NCI-H1092 (cell line): ENCODE results near the gene NPIPB2.
"Not testable (repeated sequence)": the region's sequence is repeated elsewhere in the genome, so short reads cannot be mapped to it uniquely, and the experiment has no call there.

Experiments
- DNase-seq: peaks from one replicate; lab custom pipeline; 2025; lab: John Stamatoyannopoulos, UW

The NPIPB2 gene

DNA sequence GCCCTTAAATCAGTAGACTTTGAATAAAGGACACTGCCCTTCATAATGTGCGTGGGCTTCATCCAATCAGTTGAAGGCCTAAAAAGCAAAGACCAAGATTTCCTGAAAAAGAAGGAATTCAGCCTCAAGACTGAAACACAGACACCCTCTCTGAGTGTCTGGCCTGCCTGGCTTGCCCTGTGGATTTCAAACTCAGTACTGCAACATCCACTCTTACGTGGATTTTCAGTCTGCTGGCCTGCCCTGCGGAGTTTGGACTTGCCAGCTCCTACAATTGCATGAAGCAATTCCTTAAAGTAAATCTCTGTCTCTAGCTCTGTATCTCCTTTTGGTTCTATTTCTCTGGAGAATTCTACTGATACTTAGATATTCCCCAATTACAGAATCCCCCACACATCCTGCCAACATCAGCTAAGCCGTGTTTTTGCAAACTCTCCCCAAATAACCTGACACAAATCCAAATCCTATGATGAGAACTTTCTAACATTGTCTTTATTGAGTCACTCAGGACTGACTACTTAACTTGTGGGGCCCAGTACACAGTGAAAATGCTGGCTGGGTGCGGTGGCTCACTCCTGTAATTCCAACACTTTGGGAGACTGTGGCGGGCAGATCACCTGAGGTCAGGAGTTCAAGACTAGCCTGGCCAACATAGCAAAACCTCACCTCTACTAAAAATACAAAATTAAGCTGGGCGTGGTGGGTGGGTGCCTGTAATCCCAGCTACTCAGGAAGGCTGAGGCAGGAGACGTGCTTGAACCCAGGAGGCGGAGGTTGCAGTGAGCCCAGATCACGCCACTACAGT lies 15.9 kb upstream of the NPIPB2 start:
- no peak for DNase-seq

DNA sequence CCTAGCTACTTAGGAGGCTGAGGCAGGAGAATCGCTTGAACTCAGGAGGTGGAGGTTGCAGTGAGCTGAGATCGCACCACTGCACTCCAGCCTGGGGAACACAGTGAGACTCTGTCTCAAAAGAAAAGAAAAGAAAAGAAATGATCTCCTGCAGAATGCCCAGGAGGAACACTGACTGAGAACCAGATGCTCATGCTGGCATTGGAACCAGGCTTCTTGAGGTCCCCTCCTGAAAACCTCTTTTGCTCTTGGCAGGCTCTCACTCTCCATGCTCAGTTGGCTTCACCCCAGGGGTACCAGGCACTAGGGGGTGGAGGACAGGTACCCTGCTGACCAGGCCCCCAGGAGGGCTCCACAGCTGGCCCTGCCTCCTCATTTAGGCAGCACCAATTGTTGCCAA lies 14.7 kb upstream of the NPIPB2 start:
- DNase-seq, result no peak

DNA sequence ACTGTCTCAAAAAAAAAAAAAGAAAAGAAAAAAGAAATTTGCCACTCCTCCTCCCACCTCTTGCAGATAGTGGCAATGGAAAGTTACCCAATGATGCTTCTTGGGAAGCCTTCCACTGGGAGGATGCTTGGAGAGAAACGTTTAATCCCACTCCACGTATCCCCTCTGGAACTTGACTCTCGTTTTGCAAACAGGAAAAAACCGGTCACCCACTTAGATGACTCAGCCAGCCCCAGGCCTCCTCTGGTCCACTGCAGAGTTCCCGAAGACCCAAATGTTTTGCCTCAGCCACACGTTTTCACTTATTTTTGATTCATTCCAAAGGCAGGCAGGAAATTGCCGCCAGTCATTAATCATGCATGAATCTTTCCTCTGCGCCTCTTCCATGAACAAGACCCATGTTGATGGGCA lies 13.9 kb upstream of the NPIPB2 start:
- no peak for DNase-seq

DNA sequence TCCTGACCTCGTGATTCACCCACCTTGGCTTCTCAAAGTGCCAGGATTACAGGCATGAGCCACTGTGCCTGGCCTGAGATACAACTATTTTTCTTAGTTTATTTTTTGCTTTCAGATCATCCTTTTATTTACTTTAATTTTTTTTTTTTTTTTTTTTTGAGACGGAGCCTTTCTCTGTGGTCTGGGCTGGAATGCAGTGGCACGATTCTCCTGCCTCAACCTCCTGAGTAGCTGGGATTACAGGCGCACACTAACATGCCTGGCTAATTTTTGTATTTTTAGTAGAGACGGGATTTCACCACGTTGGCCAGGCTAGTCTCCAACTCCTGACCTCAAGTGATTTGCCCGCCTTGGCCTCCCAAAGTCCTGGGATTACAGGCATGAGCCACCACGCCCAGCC lies 11.7 kb upstream of the NPIPB2 start:
- DNase-seq, result not testable (repeated sequence)

DNA sequence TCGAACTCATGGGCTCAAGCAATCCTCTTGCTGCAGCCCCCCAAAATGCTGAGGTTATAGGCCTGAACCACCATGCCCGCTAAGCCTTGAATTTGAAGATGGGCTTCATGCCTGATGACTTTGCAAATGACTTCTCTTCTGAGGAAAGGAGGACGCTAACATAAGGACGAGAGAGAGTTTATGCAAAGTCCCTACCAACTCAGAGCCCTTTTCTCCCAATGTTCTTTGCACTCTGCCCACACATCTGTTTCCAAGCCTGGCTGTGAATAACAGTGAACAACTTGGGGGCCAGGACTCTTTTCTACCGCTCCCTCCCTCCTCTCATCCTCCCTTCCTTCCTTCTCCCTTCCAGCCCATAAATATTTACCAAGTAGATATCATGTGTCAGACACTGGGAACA lies 8.5 kb upstream of the NPIPB2 start:
- no peak for DNase-seq

DNA sequence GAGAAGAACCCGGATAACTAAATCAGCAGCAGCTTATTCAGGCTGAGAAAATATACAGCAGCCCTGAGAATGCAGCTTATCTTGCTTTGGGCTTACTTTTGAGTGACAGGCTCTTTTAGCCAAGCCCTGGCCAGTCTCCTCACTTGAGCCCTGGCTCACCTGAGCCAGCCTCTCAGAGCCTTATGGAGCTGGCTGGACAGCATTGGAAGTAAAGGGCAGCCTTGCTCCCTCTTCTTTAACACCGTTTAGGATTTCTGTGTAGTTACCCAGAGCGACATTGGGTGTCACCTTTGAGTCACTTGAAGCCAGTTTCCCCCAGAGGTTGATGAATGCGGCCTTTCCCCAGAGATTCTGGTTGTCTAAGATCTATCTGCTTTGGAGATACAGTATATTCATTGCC lies 7.7 kb upstream of the NPIPB2 start:
- DNase-seq, result peak; percentile 34

DNA sequence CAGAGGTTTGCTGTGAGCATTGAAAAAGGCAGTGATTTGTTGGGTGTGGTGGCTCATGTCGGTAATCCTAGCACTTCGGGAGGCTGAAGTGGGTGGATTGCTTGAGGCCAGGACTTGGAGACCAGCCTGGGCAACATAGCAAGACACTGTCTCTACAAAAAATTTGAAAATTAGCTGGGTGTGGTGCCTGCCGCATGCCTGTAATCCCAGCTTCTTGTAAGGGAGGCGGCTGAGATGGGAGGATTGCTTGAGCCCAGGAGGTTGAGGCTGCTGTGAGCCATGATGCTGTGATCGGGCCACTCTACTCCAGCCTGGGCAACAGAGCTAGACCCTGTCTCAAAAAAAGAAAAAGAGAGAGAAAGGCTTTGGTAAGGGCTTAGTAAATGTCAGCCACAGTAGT lies 7.0 kb upstream of the NPIPB2 start:
- no peak for DNase-seq

DNA sequence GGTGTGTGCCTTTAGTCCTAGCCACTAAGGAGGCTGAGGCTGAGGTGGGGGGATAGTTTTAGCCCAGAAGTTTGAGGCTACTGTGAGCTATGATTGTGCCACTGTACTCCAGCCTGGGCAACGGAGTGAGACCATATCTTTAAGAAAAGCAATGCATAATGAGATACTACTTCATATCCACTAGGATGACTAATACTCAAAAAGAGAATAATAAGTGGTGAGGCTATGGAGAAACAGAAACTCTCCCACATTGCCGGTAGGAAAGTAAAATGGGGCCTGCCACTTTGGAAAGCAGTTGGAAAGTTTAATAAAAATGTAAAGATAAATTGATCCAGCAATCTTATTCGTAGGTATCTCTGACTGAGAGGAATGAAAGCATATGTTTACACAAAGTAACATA lies 4.6 kb upstream of the NPIPB2 start:
- DNase-seq, result no peak

DNA sequence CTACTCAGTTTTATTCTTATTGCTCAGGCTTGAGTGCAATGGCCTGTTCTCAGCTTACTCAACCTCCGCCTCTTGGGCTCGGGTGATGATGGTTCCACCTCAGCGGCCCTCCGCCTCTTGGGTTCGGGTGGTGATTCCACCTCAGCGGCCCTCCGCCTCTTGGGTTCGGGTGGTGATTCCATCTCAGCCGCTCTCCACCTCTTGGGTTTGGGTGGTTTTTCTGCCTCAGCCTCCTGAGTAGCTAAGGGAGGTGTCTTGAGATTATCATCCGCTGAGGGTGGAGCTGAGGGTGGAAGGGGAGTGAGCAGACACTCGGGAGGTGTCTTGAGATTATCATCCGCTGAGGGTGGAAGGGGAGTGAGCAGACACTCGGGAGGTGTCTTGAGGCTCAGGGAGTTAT lies 14.5 kb downstream of the NPIPB2 start:
- DNase-seq, result not testable (repeated sequence)

DNA sequence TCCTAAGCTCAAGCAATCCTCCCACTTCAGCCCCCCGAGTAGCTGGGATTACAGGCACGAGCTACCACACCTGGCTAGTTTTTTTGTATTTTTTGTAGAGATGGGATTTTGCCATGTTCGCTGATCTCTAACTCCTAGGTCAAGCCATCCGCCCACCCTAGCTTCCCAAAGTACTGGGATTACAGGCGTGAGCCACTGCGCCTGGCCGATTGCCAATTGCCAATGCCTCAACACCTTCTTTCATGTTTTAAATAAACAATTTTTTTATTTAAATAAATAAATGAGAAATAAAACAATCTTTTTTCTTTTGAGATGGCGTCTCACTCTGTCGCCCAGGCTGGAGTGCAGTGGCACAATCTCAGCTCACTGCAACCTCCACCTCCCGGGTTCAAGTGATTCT lies 17.8 kb downstream of the NPIPB2 start:
- not testable (repeated sequence) for DNase-seq

DNA sequence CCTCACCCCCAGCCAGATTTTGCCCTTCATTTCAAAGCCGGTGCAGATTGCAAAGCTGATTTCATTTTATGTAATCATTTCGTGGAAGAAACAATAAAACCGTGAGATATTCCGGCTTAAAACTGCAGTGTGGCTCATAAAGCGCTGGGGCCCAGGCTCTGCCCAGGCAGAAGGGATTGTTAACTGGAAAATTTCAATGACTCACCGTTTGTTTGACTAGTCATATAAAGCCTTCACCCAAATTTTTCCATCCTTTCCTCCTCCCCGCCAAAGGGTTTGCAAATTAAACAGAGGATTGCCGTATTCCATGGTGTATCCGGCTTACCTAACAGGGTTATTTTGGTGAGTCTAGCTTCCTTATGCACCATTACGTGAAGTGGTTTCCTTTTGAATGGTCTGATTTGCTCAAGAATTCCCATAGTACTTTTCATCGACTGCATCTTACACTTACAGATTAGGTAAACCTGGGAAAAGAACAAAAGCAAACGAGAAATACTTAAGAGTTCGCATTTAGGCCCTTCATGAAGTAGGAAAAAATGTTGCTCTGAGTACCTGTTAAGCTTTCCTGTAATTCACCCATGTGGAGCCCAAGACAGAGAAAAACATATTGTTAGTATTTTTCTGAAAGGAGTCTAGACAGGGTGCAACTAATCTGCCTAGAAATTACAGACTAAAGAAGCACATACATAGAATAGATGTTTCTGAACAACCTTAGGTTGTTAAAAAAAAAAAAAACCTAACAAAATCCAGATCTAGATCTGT lies 25.1 kb downstream of the NPIPB2 start:
- DNase-seq, result no peak

DNA sequence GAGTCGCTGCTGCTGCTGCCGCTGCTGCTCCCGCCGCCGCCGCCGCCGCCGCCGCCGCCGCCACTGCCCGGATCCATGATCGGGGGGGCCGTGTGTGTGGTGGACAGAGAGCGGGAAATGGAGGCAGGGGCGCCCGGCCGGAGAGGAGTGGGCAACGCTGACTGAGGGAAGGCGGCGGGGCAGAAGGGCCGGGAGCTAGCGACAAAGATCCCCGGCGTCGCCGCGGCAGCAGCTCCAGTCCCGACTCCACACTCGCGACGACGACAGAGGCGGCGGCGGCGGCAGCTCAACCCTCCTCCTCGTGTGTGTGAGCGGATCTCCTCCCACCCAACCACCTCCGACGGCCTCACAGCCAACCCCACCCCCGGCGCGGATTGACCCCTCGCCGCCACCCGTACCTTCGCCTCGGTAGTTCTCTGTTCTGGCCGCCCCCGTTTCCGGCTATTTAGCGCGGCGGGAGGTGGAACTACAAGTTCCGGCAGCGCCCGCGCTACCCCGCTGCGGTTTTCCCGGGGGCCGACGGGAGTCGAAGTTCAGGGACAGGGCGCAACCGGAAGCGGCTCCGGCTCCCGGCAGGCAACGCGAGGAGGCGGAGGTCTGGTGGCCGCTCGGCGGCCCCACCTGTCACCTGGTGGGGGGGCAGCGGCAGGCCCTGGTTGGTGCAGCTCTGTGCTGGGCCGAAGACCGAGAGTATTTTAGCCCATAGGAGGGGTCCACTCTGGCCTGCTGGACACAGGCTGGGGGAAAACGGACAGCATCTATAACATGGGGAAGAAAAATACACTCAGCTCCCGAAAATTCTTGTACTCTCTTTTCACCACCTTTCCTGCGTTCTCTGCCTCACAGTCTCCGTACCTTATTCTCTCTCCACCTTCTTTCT lies 26.0 kb downstream of the NPIPB2 start, which contains the start of gene GSPT1:
Gene GSPT1, minus strand, starts transcription at position 313 of the 880 bp plus-strand sequence. Its CDS starts 236 bp downstream, at position 77.
- DNase-seq, result peak; percentile 98

DNA sequence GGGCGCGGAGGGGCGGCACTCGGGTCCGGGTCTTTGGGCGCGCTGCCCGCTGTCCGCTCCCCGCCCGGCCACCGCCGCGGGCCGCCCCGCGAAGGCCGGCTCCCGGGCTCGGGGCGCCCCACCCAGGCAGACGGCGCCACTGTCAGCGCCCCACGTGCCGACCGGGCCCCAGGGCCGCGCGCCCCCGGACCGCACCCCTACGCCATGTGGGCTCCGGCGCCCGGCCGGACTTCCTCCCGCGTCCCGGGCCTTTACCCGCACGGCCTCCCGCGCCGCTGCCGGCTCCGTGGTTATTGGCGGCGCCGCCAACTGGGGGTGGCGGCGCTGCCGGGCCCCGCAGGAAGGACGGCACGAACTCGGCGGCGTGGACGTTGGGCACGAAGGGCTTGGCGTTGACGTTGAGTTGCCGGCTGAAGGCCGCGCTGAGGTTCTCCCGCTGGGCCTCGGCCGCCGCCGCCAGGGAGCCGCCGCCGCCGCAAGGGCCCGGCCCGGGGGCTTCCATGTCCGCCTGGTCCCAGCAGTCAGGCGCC lies 26.7 kb downstream of the NPIPB2 start:
- DNase-seq, result peak; percentile 39

DNA sequence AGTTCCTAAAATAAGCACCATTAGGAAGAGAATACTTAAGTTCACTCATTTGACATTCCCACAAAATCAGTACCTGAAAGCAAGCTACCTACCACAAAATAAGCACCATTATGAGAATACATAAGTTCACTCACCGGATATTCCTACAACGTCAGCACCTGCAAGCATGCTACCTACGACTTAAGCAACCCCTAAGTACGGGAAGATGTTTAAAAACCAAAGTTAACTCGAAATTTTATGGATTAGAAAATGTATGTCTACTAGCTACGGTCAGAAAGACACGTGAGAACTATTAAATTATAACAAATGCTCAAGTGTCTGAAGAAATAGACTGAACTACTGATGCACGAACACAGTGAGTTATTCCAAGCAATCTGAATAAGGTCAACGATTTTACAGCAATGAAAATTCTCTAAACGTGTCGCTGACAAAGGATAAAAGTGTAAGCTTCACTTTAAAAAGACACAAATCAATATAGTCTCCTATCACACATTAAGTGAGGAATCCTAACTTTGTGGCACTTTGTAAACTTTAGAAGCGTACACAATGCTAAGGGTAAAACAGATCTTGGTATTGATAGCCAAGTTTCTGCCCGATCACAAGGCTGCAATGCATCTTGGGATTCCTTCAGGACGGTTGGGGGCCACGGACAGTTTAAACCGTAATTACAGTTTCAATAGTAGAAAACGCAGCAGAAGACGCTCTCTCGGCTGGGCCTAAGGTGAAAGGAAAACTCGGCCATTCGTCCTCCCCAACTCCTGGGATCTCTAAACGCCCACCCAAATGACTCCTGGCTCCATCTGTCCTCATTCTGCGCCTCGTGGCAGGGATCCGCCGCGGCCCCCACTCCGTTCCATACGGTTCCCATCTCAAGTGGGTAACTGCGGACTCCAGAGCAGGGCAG lies 27.4 kb downstream of the NPIPB2 start:
- DNase-seq, result no peak

DNA sequence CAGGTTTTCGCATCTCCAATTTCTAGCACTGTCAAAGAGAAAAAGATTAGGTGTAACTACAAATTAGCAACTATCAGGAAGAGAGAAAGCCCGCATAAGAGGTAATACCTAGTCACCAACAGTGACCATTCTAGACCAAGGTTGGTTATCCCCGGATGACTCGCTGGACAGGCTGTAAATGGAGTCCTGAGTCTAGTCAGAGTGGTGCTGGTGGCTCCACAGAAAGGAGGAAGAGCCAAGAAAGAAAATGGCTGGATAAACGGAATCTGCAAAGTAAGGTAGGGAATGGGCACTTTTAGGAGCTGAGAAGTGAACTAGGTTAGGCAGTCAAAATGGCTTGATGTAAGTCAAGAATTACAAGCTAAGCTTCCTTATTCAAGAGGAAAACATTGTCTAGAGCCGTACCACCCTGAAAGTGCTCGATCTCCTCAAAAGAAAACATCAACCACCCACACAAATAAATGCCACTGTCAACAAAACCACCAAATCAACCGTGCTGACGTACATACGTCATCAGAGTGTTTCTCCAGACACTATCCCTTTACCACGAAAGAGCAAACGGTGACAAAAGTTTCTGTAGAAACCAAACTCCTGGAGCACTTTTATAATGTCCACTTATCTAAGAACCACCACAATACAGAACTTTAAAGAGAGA lies 28.3 kb downstream of the NPIPB2 start:
- no peak for DNase-seq

DNA sequence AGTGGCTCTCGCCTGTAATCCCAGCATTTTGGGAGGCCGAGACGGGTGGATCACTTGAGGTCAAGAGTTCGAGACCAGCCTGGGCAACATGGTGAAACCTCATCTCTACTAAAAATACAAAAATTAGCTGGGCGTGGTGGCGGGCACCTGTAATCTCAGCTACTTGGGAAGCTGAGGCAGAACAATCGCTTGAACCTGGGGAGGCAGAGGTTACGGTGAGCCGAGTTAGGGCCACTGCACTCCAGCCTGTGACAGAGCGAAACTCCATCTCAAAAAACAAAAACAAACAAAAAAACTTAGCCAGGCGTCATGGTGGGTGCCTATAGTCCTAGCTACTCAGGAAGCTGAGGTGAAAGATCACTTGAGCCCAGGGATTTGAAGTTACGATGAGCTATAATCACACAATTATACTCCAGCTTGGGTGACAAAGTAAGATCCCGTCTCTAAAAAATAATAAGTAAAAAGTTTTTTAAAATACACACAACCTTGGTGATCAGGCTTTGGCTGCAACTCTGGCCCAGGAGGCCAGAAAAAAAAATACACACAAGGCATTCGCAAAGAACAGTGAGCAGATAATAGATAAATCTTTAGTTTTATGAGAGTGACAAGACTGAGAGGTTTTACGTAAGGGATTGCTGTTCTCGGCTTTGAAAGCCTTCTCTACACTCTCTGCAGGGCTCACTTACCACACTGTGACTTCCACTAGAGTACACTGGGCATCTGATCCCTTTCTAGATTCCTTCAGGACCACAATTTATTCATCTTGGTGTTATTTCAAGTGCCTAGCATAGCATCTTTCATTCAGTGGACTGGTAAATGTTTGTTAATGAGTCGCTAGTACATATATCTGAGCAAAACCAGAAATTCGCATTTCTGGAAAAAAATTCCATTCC lies 31.9 kb downstream of the NPIPB2 start:
- no peak for DNase-seq

DNA sequence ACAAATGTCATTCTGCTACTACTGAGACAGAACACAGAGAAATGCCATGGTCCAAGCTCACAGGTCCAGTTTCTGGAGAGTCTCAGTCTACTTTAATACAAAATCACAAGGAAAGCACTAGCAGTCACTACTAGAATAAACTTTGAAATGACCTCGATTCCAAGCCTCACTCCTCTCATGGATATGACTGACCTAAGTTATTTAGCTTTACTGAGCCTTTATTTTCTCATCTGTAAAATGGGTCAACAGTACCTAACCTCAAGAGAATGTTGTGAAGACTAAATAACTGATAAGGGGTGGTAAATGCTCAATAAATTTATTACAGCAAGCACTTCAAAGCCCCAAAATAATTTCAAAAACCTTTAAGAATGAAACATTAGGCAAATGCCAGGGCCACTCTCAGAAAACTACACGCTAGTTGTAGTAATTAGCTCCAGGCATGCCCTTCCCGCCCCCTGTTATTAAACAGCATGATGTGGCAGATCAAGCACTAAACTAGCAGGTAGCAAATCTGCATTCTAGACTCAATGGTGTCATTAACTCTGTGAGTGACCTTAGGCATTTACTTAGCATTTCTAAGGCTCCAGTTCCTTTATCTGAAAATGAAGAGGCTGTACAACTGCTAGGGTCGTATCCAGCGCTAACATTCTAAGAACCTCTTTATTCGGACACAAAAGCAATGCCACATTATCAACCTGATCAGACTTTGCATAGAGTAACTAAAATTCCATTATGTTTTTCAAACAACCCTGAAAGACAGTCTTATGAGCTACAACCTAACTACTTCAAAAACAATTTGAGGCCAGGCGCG lies 34.5 kb downstream of the NPIPB2 start:
- no peak for DNase-seq

DNA sequence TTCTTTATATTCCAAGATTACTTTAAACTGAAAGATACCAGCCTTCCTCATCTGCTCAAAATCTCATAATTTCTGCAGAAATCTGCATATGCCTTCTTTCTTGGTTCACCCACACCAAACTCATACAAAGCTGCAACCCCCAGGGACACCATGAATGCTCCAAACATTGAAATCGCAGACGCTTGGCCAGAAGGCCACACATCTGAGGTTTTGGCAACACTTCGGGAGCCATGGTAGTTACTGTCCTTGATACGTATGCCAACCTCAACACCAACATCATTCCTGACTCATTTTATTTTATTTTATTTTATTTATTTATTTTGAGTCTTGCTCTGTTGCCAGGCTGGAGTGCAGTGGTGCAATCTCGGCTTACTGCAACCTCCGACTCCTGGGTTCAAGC lies 37.9 kb downstream of the NPIPB2 start:
- no peak for DNase-seq

DNA sequence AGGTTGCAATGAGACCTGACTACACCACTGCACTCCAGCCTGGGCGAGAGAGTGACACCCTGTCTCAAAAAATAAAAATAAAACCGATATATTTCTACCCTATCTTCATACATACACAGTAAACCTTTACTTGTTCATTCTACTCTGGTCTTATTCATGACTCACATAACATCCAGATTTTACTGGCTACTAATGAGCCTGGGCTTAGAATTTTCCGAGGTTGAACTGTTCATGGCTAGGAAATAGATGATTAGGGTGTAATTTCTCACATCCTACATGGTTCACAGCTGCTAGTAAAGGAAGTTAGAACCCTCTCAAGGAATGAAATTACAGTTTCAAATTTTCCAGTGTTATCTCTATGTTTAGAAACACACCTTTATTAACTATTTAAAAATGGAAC lies 40.8 kb downstream of the NPIPB2 start:
- DNase-seq, result no peak
